HEK293T (cell line): ENCODE data around the gene SLC35B2.

ENCODE experiments used
- CTCF ChIA-PET: fragments of 350-600 bp; formaldehyde crosslinking; extraction: SDS; loops from one replicate; lab custom pipeline; 2021; ENCODE audit warnings: antibody characterized with exemption, inconsistent platforms; lab: Yijun Ruan, JAX
- POLR2A ChIA-PET: fragments of 350-600 bp; formaldehyde crosslinking; extraction: SDS; loops from one replicate; lab custom pipeline; 2020; ENCODE audit warnings: antibody characterized with exemption, inconsistent platforms; lab: Yijun Ruan, JAX
- DNase-seq: peaks from one replicate; pipeline ENCODE4 v3.0.0; 2012; ENCODE audit warnings: mixed read lengths; ENCODE audit errors: extremely low spot score
- ARNT ChIP-seq: fragments of 450-650 bp; IDR thresholded peaks from 2 replicates; pipeline ENCODE4 v1.6.1; 2017; ENCODE audit warnings: mild to moderate bottlenecking
- BHLHE40 ChIP-seq: fragments of 450-650 bp; IDR thresholded peaks from 2 replicates; pipeline ENCODE4 v1.6.1; 2016; ENCODE audit warnings: mild to moderate bottlenecking, moderate library complexity, borderline replicate concordance
- CTBP1 ChIP-seq: fragments of 450-650 bp; IDR thresholded peaks from 2 replicates; pipeline ENCODE4 v1.6.1; 2016; ENCODE audit warnings: borderline replicate concordance
- FOXA1 ChIP-seq: fragments of 450-650 bp; IDR thresholded peaks from 2 replicates; pipeline ENCODE4 v1.6.1; 2016; ENCODE audit warnings: mild to moderate bottlenecking
- FOXK2 ChIP-seq: fragments of 450-650 bp; IDR thresholded peaks from 2 replicates; pipeline ENCODE4 v1.6.1; 2016; ENCODE audit warnings: mild to moderate bottlenecking
- FOXM1 ChIP-seq: fragments of 450-650 bp; IDR thresholded peaks from 2 replicates; pipeline ENCODE4 v1.6.1; 2017; ENCODE audit warnings: mild to moderate bottlenecking, borderline replicate concordance
- HDGF ChIP-seq: fragments of 450-650 bp; IDR thresholded peaks from 2 replicates; pipeline ENCODE4 v1.6.1; 2017; ENCODE audit warnings: antibody characterized with exemption, borderline replicate concordance
- L3MBTL2 ChIP-seq: fragments of 450-650 bp; conservative IDR thresholded peaks from 2 replicates; pipeline ENCODE4 v1.6.1; 2016; ENCODE audit warnings: mild to moderate bottlenecking
- LEF1 ChIP-seq: fragments of 450-650 bp; IDR thresholded peaks from 2 replicates; pipeline ENCODE4 v1.6.1; 2017; ENCODE audit warnings: mild to moderate bottlenecking, borderline replicate concordance
- NFRKB ChIP-seq: fragments of 450-650 bp; IDR thresholded peaks from 2 replicates; pipeline ENCODE4 v1.6.1; 2016; ENCODE audit warnings: mild to moderate bottlenecking, moderate library complexity
- SP1 ChIP-seq: fragments of 450-650 bp; IDR thresholded peaks from 2 replicates; pipeline ENCODE4 v1.6.1; 2017
- SUZ12 ChIP-seq: fragments of 450-650 bp; IDR thresholded peaks from 2 replicates; pipeline ENCODE4 v1.6.1; 2016; ENCODE audit warnings: mild to moderate bottlenecking
- TARDBP ChIP-seq: fragments of 450-650 bp; IDR thresholded peaks from 2 replicates; pipeline ENCODE4 v1.6.1; 2016
- ZNF384 ChIP-seq: fragments of 450-650 bp; IDR thresholded peaks from 2 replicates; pipeline ENCODE4 v1.6.1; 2016
- TF ChIP-seq, protein P1 (sequence below): fragments of 450-650 bp; IDR thresholded peaks from 2 replicates; pipeline ENCODE4 v1.6.1; 2016

Gene SLC35B2

DNA sequence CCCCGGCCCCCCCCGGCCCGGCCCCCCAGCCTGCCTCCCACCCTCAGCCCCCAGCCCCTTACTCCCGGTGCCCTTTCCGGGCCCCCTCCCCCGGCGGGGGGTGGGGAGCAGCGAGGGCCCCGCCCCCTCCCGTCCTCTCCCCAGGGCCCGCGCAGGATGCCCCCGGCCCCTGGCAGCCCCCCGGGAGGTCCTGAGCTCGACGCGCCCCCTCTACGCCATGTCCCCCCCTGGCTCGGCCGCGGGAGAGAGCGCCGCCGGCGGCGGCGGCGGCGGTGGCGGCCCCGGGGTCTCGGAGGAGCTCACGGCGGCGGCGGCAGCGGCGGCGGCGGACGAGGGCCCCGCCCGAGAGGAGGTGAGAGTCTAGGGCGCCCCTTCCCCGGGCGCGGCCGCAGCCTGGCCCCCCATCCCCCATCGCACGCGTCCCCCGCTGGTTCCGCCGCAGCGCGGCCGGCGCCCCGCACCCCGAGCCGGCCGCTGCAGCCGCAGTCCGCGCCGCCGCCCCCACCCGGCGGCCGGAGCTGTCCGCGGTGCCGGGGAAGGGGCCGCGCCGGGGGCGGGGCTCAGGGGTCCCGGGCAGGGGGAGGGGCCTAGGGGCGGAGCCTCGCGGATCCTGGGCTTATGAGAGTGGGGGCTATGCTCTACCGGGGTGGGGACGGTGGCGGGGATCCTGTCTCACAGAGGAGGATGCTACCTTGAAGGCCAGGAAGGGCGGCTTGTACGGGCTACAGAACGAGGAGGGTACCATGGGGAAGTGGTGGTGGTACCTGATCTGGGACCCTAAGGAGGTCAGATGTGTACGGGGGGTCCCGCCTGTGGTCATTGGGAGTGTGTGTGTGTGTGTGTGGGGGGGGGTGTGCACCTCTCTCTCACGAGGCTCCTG is 13.4 kb upstream of the SLC35B2 start:
- no peak for TF ChIP-seq SP1
- TF ChIP-seq FOXM1 = no peak
- peak; percentile 39 for DNase-seq
- CTCF ChIA-PET = interaction anchor here (0.6 to 1.7 kb wide), 4 partner anchors 14 to 67 kb away, joined by 3 to 10 read pairs (median 3); no protein-coding TSS in a partner anchor
- POLR2A ChIA-PET = interaction anchor here (1.4 to 3.0 kb wide), 4 partner anchors 14 to 47 kb away, joined by 4 to 18 read pairs (median 4); partner anchors contain the start of gene HSP90AB1

DNA sequence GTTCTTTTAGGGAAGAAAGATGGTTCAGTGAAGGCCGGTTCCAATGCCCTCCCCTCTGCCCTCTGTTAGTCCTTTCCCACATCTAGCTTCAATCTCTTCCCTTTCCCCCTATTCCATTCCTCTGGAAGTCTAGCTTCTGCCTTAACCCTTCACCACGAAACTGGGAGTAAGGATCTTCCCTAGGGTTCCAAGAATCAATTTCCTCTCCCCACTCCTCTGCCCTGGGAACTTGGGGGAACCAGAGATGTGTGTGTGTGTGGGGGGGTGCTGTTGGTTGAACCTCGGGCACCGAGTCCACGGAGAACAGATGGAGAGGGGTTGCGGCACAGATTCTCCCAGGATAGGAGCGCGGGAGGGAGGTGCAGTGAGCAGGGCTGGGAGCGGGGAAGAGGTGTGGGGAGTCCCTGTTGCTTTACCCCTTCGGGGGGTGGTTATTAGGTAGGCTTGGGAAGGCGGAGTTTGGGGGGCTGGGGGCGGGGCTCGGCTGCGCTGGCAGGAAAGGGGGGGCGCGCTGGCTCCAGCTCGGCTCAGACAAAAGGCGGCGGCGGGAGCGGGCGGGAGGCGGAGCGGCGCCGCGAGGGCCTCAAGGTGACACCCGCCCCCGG is 12.7 kb upstream of the SLC35B2 start, which contains the start of gene TMEM151B:
TMEM151B (plus strand) TSS at position 530 of the 605 bp plus-strand sequence. CDS start 293 bp downstream, outside the sequence.
- ChIA-PET CTCF (interaction anchor here (0.8 to 1.7 kb wide), 3 partner anchors 13 to 68 kb away, joined by 3 to 10 read pairs (median 3); no protein-coding TSS in a partner anchor), POLR2A (interaction anchor here (1.5 to 3.0 kb wide), 4 partner anchors 15 to 46 kb away, joined by 3 to 18 read pairs (median 10); partner anchors contain the start of genes AARS2 and HSP90AB1)
- DNase-seq = no peak
- TF ChIP-seq NFRKB = no peak
- TF ChIP-seq, protein P1, sequence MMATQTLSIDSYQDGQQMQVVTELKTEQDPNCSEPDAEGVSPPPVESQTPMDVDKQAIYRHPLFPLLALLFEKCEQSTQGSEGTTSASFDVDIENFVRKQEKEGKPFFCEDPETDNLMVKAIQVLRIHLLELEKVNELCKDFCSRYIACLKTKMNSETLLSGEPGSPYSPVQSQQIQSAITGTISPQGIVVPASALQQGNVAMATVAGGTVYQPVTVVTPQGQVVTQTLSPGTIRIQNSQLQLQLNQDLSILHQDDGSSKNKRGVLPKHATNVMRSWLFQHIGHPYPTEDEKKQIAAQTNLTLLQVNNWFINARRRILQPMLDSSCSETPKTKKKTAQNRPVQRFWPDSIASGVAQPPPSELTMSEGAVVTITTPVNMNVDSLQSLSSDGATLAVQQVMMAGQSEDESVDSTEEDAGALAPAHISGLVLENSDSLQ = no peak
- no peak for TF ChIP-seq L3MBTL2
- no peak for TF ChIP-seq TARDBP
- no peak for TF ChIP-seq ARNT
- no peak for TF ChIP-seq LEF1
- no peak for TF ChIP-seq BHLHE40
- TF ChIP-seq SP1 = no peak
- no peak for TF ChIP-seq ZNF384
- no peak for TF ChIP-seq HDGF
- TF ChIP-seq CTBP1 = no peak
- TF ChIP-seq SUZ12 = no peak
- TF ChIP-seq FOXK2 = no peak
- no peak for TF ChIP-seq FOXM1

DNA sequence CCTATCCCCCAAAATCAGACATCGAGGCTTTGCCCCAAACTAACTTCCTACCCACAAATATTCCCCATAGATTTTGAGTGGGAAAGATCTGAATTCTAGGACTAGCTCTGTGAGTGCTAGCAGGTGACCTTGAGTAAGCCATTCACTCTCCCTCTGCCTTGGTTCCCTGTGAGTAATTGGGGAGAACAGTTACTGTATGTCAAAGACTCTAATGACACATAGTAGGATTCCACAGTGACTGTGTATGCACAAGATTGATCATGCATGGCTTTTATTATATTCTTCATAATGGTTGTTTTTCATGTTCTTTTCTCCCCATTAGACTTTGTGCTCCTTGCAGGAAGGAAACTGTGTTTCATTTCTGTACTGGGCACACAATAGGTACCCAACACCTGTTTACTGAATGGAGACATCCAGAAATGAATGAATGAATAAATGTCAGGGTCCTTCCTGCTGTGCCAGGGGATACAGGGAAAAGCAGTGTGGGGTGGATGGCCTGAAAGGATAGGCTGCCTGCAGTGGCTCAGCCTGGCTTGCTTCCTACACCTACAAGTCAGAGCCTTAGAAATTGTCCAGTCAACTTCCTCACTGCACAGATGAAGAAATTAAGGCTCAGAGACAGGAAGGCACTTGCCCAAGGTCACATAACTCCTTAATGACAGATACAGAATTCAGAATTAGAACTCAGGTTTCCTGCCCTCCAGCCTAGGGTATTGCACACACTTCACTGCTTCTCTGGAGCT is 12.0 kb upstream of the SLC35B2 start:
- DNase-seq = no peak
- POLR2A ChIA-PET = interaction anchor here (1.5 to 3.0 kb wide), 5 partner anchors 13 to 45 kb away, joined by 3 to 18 read pairs (median 10); partner anchors contain the start of genes AARS2 and HSP90AB1
- TF ChIP-seq ARNT (no peak), FOXK2 (no peak), LEF1 (no peak), NFRKB (no peak), SUZ12 (no peak), SP1 (no peak), FOXM1 (no peak), BHLHE40 (no peak), CTBP1 (no peak), TARDBP (no peak), HDGF (no peak), FOXA1 (no peak)
- TF ChIP-seq, protein P1 = no peak
- CTCF ChIA-PET = interaction anchor here (1.4 to 3.4 kb wide), 5 partner anchors 36 to 76 kb away, joined by 4 to 46 read pairs (median 10); no protein-coding TSS in a partner anchor

DNA sequence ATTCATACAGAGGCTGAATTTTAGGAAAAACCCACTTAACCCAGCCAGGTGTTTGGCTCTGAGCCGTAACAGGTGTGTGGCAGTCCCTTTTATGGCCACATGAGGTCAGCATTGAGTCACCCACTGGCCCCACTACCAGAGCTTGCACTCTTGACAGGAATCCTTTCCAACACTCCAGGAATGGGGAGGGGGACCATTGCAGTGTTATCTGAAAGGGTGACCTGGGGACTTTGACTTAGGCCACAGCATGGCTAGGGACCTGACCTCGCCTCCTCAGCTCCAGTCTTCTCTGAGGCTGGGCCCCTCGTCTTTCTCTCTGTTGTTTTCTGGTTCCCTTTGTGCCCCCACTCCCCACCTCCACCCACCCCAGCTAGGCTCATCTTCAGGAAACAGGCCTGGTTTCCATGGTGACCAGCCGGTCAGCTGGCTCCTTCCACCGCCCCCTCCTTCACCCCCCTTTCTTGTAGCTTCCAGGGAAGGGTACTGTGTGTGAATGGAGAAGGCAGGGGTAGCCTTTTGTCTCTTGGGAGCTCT is 10.8 kb upstream of the SLC35B2 start:
- ChIA-PET POLR2A (interaction anchor here (0.7 to 3.0 kb wide), 5 partner anchors 12 to 45 kb away, joined by 3 to 18 read pairs (median 10); partner anchors contain the start of genes AARS2 and HSP90AB1), CTCF (interaction anchor here (0.5 to 3.4 kb wide), 15 partner anchors 11 to 208 kb away, joined by 3 to 46 read pairs (median 4); partner anchors contain the start of gene SLC35B2)
- TF ChIP-seq BHLHE40 (no peak), SP1 (no peak), L3MBTL2 (no peak)
- DNase-seq = peak; percentile 79

DNA sequence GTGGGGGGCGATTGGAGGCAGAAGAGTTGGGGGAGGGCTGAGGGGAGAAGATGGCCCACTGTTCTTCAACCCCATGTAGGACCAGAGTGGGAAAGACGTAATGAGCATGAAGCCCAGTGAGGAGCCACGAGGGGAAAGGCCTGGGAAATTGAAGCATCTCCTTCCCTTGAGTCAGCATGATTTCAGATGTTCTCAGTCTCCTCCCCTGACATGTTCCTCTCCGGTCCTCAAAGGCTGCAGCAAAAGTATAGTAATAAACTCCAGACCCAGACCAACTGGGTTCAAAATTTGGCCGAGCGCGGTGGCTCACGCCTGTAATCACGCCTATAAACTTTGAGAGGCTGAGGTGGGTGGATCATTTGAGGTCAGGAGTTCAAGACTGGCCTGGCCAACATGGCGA is 9.9 kb upstream of the SLC35B2 start:
- DNase-seq = no peak
- ChIA-PET POLR2A (interaction anchor here (2.4 kb wide), 1 partner anchor 45 kb away, joined by 14 read pairs; the partner anchor contains the start of gene AARS2), CTCF (interaction anchor here (0.7 to 3.4 kb wide), 6 partner anchors 12 to 95 kb away, joined by 4 to 46 read pairs (median 14); partner anchors contain the start of gene SLC35B2)
- no peak for TF ChIP-seq SUZ12
- TF ChIP-seq FOXM1 = no peak
- TF ChIP-seq BHLHE40 = no peak
- TF ChIP-seq L3MBTL2 = no peak
- no peak for TF ChIP-seq NFRKB
- no peak for TF ChIP-seq HDGF
- TF ChIP-seq SP1 = no peak
